PFSK-1 (cell line): ENCODE data around the gene CCDC61.

Experiments
- POLR2AphosphoS5 ChIP-seq: IDR thresholded peaks from 2 replicates; pipeline ENCODE4 v1.6.1; 2012; ENCODE audit warnings: low read depth, mild to moderate bottlenecking, control low read depth, low read length, moderate library complexity
- SIN3A ChIP-seq: IDR thresholded peaks from 2 replicates; pipeline ENCODE4 v1.6.1; 2012; ENCODE audit warnings: mild to moderate bottlenecking, low read length, moderate library complexity, borderline replicate concordance; ENCODE audit not compliant: insufficient read depth
- TF ChIP-seq, protein P1 (sequence below), 2 experiments: IDR thresholded peaks; 2 replicates each; pipeline versions ENCODE4 v1.6.1 to v1.8.0; 2011 to 2012; ENCODE audit warnings: low read depth in 2 of 2, low read length in 2 of 2, control low read depth in 1 of 2, inconsistent platforms in 1 of 2, mild to moderate bottlenecking in 1 of 2, moderate library complexity in 1 of 2; ENCODE audit not compliant: insufficient read depth in 1 of 2

DNA sequence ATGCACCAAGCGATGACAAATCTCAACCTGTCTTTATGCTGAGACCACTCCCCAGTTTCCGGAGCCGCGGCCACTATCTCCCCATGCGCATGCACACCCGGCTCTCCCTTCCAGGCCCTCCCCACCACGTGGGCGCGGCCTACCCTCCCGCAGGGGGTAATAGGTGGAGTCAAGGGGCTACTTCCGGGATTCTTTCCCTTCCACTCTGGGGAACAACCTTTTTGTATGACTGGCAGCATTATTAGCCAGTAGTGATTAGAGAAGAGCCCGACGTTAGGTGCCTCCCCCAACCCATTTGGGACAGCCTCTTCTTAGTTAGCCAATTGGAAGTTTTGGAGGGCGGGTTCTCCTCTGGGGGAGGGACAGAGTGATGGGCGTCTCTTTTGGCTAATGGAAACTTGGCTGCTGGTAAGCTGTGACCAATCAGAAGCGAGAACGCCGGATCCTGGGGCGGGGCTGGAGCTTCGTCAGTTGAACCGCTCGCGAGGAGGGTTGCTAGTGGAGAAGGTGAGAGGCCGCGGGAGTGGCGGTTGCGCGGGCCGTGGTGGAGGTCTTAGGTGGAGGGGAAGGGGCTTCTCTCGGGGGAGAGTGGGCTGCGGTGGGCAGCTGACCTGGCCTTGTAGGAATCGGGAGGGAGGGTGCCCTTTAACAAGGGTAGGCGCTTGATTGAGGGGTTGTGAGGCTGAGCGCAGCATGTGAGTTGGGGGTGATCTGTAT lies at the start of gene CCDC61:
- TF ChIP-seq, protein P1, sequence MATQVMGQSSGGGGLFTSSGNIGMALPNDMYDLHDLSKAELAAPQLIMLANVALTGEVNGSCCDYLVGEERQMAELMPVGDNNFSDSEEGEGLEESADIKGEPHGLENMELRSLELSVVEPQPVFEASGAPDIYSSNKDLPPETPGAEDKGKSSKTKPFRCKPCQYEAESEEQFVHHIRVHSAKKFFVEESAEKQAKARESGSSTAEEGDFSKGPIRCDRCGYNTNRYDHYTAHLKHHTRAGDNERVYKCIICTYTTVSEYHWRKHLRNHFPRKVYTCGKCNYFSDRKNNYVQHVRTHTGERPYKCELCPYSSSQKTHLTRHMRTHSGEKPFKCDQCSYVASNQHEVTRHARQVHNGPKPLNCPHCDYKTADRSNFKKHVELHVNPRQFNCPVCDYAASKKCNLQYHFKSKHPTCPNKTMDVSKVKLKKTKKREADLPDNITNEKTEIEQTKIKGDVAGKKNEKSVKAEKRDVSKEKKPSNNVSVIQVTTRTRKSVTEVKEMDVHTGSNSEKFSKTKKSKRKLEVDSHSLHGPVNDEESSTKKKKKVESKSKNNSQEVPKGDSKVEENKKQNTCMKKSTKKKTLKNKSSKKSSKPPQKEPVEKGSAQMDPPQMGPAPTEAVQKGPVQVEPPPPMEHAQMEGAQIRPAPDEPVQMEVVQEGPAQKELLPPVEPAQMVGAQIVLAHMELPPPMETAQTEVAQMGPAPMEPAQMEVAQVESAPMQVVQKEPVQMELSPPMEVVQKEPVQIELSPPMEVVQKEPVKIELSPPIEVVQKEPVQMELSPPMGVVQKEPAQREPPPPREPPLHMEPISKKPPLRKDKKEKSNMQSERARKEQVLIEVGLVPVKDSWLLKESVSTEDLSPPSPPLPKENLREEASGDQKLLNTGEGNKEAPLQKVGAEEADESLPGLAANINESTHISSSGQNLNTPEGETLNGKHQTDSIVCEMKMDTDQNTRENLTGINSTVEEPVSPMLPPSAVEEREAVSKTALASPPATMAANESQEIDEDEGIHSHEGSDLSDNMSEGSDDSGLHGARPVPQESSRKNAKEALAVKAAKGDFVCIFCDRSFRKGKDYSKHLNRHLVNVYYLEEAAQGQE (IDR thresholded peaks at IDR 0.05; ENCODE audit: insufficient read depth in 1 of 2, low read depth in 2 of 2, low read length in 2 of 2) = no peak
- TF ChIP-seq SIN3A = peak; percentile 52; the same call in 1 of the 2 replicates
- peak; percentile 62 for TF ChIP-seq POLR2AphosphoS5
